Karpas-422 (cell line): ENCODE data around the gene LDLRAP1. TPM values are rescaled to one million over a fixed set of nuclear protein-coding genes. Genes with fewer than 3 reads are reported as not detected.
A peak's percentile ranks its signal among the peaks of the same experiment; 100 is the strongest.

Experiments
- DNase-seq: peaks from one replicate; pipeline ENCODE4 v3.0.0-alpha.2; 2015
- H2AFZ ChIP-seq: fragments of 200-600 bp; sonication (generic); 2 replicates; pipeline ENCODE4 v1.6.1; 2014; ENCODE audit warnings: antibody characterized with exemption, low read length, mixed read lengths
- H3K27ac ChIP-seq: fragments of 200-600 bp; sonication (generic); 2 replicates; pipeline ENCODE4 v1.5.1; 2014; ENCODE audit warnings: mild to moderate bottlenecking, low read length, moderate library complexity
- H3K27me3 ChIP-seq: fragments of 200-600 bp; sonication (generic); 2 replicates; pipeline ENCODE4 v1.6.1; 2014; ENCODE audit warnings: low read length, mixed read lengths
- H3K36me3 ChIP-seq: fragments of 200-600 bp; sonication (generic); 2 replicates; pipeline ENCODE4 v1.6.1; 2014; ENCODE audit warnings: low read length, mixed read lengths; ENCODE audit not compliant: insufficient read depth
- H3K4me1 ChIP-seq: fragments of 200-600 bp; sonication (generic); 2 replicates; pipeline ENCODE4 v1.6.1; 2014; ENCODE audit warnings: mild to moderate bottlenecking, low read length, mixed read lengths
- H3K4me2 ChIP-seq: fragments of 200-600 bp; sonication (generic); 2 replicates; pipeline ENCODE4 v1.6.1; 2014; ENCODE audit warnings: low read length, low read depth, mild to moderate bottlenecking; ENCODE audit not compliant: poor library complexity, severe bottlenecking
- H3K4me3 ChIP-seq: fragments of 200-600 bp; sonication (generic); 2 replicates; pipeline ENCODE4 v1.5.1; 2014; ENCODE audit warnings: mild to moderate bottlenecking, antibody characterized with exemption, low read length, mixed read lengths
- H3K79me2 ChIP-seq: fragments of 200-600 bp; sonication (generic); 2 replicates; pipeline ENCODE4 v1.6.1; 2014; ENCODE audit warnings: mild to moderate bottlenecking, low read length, mixed read lengths
- H3K9ac ChIP-seq: fragments of 200-600 bp; sonication (generic); 2 replicates; pipeline ENCODE4 v1.6.0; 2014; ENCODE audit warnings: low read length
- H3K9me2 ChIP-seq: fragments of 200-600 bp; sonication (generic), shearing (Covaris generic); replicated peaks from 2 replicates; pipeline ENCODE4 v1.6.0; 2014; ENCODE audit warnings: mild to moderate bottlenecking, low read length, moderate library complexity; ENCODE audit not compliant: insufficient read depth
- H3K9me3 ChIP-seq: fragments of 300-700, 200-600 bp; sonication (generic); 2 replicates; pipeline ENCODE4 v1.6.1; 2014; ENCODE audit warnings: low read length, mixed read lengths
- H4K20me1 ChIP-seq: fragments of 200-600 bp; sonication (generic); 2 replicates; pipeline ENCODE4 v1.6.1; 2014; ENCODE audit warnings: mild to moderate bottlenecking, antibody characterized with exemption, low read length, low read depth; ENCODE audit not compliant: insufficient read depth
- total RNA-seq: library from RNA; depleted of rRNA; stranded (reverse); fragments of >200 nt; shearing (Covaris generic); gene quantifications from 2 replicates; pipeline ENCODE4 v1.2.3, GENCODE V29; 2014; ENCODE audit warnings: low replicate concordance

The LDLRAP1 gene
- total RNA-seq, 1 experiment from 2014 or later, result not detected

DNA sequence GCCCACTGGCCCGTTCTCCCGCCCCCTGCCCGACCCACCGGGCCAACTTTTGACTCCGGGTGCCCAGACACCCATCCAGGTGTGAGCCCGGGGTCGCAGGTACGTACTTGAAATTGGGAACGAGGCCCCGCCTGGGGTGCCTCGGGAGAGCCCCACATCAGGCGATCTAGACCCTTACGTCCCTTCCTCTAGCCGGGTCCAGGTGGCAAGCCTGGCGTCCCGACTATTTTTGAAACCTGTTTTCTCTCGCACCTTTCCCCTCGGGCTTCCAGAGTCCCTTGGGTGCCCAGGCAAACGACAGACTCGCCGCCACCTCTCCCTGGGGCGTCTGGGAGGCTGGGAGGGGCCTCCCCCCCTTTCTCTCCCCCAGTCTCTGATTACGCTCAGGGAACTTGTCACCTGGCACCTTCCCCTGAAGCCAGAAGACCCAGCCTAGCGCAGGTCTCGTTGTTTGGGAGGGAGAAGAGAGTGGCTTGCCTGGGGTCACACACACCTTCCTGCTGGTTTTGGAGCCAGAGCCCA, 898 bp downstream of the LDLRAP1 start:
- Histone ChIP-seq H3K27me3 (no peaks in the 10 kb centered on the region), H3K36me3 (no peaks in the 10 kb centered on the region), H3K27ac (no peak overlapping the region), H3K4me3 (no peak overlapping the region), H3K9ac (no peak overlapping the region), H4K20me1 (0 out of 2 replicates have a peak, but pooled peaks cover 4% of the 10 kb centered on the region), H2AFZ (no peak overlapping the region), H3K9me3 (no peaks in the 10 kb centered on the region), H3K79me2 (no peaks in the 10 kb centered on the region), H3K4me1 (peaks cover 9% of the 10 kb centered on the region), H3K4me2 (no peak overlapping the region), H3K9me2 (no peaks in the 10 kb centered on the region)
- no peak for DNase-seq

DNA sequence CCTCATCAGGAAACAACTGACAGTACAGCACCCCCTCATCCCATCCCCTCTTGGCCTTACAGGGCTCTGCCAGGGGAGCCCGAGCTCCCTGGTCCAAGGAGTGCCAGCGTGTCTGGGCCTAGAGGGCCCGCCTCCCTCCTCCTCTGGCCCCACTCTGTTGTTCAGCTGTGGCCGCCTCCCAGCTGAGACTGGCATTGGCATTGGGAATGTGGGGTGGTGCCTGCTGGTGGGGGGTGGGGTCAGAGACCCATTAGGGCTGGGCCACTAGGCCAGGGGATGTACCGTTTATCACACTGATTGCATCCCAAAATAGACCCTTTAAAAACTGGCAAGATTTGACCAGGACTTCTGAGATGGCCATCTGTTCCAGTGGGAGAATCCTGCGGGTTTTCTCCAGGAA, 1.4 kb downstream of the LDLRAP1 start:
- H3K9ac ChIP-seq, result no peak overlapping the region
- no peak overlapping the region for H3K4me3 ChIP-seq

DNA sequence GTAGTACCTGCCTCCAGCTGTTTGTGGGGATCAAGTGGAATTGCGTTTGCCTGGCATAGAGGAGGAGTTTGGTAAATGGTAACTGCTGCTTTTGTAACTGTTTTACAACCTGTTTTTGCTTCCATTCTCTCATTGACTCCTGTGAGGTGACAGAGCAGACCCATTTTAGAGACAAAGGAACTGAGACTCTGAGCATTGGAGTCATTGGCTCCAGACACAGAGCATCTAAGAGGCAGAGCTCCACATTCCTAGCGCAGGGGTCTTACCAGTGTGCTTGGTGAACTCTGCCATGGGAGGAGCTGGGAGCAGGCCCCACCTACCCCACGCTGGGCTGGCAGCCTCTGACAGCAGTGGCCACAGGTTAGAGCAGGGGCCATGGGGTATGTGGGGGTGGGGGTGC, 2.4 kb downstream of the LDLRAP1 start:
- no peaks in the 10 kb centered on the region for H3K9me2 ChIP-seq
- no peak overlapping the region for H3K4me3 ChIP-seq
- H3K9me3 ChIP-seq, result no peaks in the 10 kb centered on the region
- peaks cover 20% of the 10 kb centered on the region for H3K4me1 ChIP-seq
- no peaks in the 10 kb centered on the region for H3K36me3 ChIP-seq
- H3K9ac ChIP-seq, result no peak overlapping the region
- H3K27ac ChIP-seq, result no peak overlapping the region
- H4K20me1 ChIP-seq, result 0 out of 2 replicates have a peak, but pooled peaks cover 4% of the 10 kb centered on the region
- H2AFZ ChIP-seq, result no peak overlapping the region
- H3K4me2 ChIP-seq, result no peak overlapping the region
- H3K79me2 ChIP-seq, result no peaks in the 10 kb centered on the region
- no peaks in the 10 kb centered on the region for H3K27me3 ChIP-seq
- DNase-seq, result no peak

More for the DNA sequence above, 1.4 kb downstream of the LDLRAP1 start:
- H3K27me3 ChIP-seq, result no peaks in the 10 kb centered on the region
- H3K36me3 ChIP-seq, result no peaks in the 10 kb centered on the region
- no peak overlapping the region for H2AFZ ChIP-seq
- H3K27ac ChIP-seq, result no peak overlapping the region
- H3K79me2 ChIP-seq, result no peaks in the 10 kb centered on the region
- H3K4me1 ChIP-seq, result peaks cover 14% of the 10 kb centered on the region
- H4K20me1 ChIP-seq, result 0 out of 2 replicates have a peak, but pooled peaks cover 4% of the 10 kb centered on the region
- H3K4me2 ChIP-seq, result no peak overlapping the region
- H3K9me2 ChIP-seq, result no peaks in the 10 kb centered on the region
- DNase-seq, result no peak
- no peaks in the 10 kb centered on the region for H3K9me3 ChIP-seq

DNA sequence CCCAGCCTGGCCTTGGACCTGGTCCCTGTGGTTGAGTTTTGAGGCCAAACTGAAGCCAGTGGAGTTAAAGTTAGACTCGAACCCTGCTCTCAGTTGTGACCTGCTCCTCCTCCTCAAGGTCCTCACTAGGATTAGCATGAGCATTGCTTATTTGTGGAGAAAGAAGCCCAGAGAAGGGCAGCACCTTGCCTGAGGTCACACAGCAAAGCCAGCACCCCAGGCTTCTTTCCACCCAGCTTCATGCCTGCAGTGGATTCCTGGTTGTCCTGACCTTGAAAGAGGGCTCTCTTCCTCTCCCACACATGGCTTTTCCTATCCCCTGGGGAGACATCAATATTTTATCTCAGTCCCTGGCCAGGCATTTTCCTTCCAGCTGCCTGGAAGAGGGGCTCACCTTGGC, 2.8 kb downstream of the LDLRAP1 start:
- no peaks in the 10 kb centered on the region for H3K9me3 ChIP-seq
- no peak overlapping the region for H3K4me3 ChIP-seq
- no peak overlapping the region for H2AFZ ChIP-seq
- no peak for DNase-seq
- H4K20me1 ChIP-seq, result 0 out of 2 replicates have a peak, but pooled peaks cover 4% of the 10 kb centered on the region
- no peak overlapping the region for H3K27ac ChIP-seq
- no peaks in the 10 kb centered on the region for H3K9me2 ChIP-seq
- H3K9ac ChIP-seq, result no peak overlapping the region
- no peaks in the 10 kb centered on the region for H3K36me3 ChIP-seq
- H3K4me1 ChIP-seq, result peaks cover 20% of the 10 kb centered on the region
- no peak overlapping the region for H3K4me2 ChIP-seq
- no peaks in the 10 kb centered on the region for H3K27me3 ChIP-seq
- no peaks in the 10 kb centered on the region for H3K79me2 ChIP-seq

DNA sequence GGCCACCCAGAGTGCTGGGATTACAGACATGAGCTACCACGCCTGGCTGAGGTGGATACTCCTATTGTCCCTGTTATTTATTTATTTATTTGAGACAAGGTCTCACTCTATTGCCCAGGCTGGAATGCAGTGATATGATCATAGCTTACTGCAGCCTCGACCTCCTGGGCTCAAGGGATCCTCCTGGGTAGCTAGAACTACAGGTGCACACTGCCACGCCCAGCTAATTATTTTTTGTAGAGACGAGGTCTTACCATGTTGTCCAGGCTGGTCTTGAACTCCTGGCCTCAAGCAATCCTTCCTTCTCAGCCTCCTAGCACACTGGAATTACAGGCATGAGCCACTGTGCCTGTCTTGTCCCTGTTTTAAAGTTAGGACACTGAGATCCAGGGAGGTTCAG, 5.2 kb downstream of the LDLRAP1 start:
- DNase-seq, result no peak
- no peak overlapping the region for H3K4me3 ChIP-seq
- H3K79me2 ChIP-seq, result no peaks in the 10 kb centered on the region
- H4K20me1 ChIP-seq, result no peaks in the 10 kb centered on the region
- no peaks in the 10 kb centered on the region for H3K9me3 ChIP-seq
- H3K4me1 ChIP-seq, result peaks cover 20% of the 10 kb centered on the region
- no peak overlapping the region for H3K9ac ChIP-seq
- no peaks in the 10 kb centered on the region for H3K27me3 ChIP-seq
- no peaks in the 10 kb centered on the region for H3K36me3 ChIP-seq
- no peak overlapping the region for H3K27ac ChIP-seq
- H3K9me2 ChIP-seq, result no peaks in the 10 kb centered on the region
- H2AFZ ChIP-seq, result no peak overlapping the region
- peak overlapping the region; percentile 38 for H3K4me2 ChIP-seq

DNA sequence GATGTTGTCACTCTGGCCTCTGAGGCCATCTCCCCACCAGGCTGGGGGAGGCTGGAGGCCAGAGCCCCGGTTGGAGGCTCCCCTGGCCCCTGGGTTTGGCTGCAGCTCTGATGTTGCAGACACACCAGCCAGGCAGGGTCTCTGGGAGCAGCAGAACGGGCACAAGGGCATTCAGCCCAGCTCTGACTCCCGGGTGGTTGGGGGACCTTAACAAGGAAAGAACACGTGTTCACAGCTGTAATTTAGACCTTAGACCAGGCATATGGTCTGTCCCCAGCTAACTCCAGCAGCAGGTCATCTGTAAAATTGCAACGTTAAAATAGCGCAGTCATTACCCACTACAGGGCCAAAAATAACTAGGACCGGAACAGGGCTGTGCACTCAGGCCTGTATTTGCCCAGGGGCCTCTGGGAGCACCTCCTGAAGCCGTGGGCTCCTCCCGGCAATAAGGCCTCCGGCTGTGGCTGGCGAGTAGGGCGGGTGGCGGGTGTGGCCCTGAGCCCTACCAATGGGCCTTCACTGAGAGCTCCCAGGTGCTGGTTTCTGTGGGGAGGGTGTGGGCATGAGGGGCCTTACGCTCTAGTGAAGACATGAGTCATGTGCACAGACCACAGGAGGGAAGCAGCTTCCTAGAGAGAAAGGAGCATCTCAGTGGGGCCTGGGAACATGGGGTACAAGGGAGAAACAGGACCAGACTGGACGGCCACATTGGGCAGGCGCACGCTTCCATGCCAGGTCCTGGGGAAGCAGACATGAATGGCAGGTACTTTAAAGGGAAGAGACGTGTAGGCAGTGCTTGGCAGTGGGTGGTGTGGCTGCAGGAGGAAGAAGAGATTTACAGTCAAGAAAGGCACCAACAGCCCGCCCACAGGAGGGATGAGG, 6.1 kb downstream of the LDLRAP1 start:
- Histone ChIP-seq H3K27me3 (no peaks in the 10 kb centered on the region), H3K4me2 (peak overlapping the region; percentile 38), H3K9me3 (no peaks in the 10 kb centered on the region), H3K4me1 (peaks cover 20% of the 10 kb centered on the region), H2AFZ (no peak overlapping the region), H4K20me1 (no peaks in the 10 kb centered on the region), H3K27ac (no peak overlapping the region), H3K9ac (no peak overlapping the region), H3K79me2 (no peaks in the 10 kb centered on the region), H3K36me3 (no peaks in the 10 kb centered on the region), H3K4me3 (0 out of 2 replicates have a peak overlapping the region, but pooled peaks have one; percentile 8), H3K9me2 (no peaks in the 10 kb centered on the region)
- DNase-seq, result peak; percentile 80

DNA sequence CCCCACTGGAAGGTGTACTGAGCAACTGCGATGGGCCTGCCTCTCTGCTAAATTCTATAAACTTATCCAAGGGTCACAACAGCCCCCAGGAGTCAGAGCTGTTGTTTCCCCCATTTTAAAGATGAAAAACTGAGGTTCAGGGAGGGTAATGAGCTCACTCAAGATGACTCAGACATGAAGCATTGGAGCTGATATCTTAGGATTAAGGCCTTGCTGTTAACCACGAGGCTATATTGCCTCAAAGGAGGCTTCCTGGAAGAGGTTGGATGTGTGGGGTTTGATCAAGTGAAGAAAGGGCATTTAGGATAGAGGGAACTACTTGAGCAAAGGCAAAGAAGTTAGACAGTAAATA, 6.7 kb downstream of the LDLRAP1 start:
- H3K79me2 ChIP-seq, result no peaks in the 10 kb centered on the region
- H2AFZ ChIP-seq, result no peak overlapping the region
- DNase-seq, result no peak
- no peaks in the 10 kb centered on the region for H3K36me3 ChIP-seq
- H3K9me2 ChIP-seq, result no peaks in the 10 kb centered on the region
- no peaks in the 10 kb centered on the region for H3K9me3 ChIP-seq
- peak overlapping the region; percentile 38 for H3K4me2 ChIP-seq
- H4K20me1 ChIP-seq, result no peaks in the 10 kb centered on the region
- peaks cover 20% of the 10 kb centered on the region for H3K4me1 ChIP-seq
- no peak overlapping the region for H3K9ac ChIP-seq
- no peak overlapping the region for H3K4me3 ChIP-seq
- no peak overlapping the region for H3K27ac ChIP-seq
- H3K27me3 ChIP-seq, result no peaks in the 10 kb centered on the region

DNA sequence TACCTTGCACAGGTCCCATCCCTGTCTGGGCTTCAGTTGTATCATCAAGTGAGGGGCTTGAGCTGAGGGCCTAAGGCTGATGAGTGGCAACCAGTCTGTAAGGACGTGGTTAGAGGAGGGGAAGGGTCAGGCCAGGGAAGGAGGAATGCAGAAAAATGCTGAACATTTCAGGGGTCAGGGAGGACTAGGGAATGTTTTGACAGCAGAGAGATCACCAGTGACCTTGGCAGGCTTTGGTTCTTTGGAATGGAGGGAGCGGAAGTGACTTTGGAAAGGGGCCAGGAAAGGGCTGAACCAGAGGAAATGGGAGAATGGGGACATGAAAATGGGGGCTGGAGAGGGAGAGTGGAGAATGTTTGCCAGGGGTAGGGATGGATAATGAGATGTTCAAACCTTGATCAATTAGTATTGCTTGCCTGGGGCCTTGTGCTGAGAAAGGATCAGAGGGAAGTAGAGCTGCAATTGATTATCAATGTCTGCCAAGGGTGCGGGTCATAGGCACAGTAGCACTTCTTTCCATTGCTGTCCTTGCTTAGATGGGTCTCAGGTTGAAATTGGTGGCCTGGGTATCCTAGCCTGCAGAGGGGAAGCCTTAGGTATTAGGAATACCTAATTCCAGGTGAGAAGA, 7.4 kb downstream of the LDLRAP1 start:
- H3K79me2 ChIP-seq, result no peaks in the 10 kb centered on the region
- no peak overlapping the region for H3K4me3 ChIP-seq
- DNase-seq, result no peak
- peaks cover 20% of the 10 kb centered on the region for H3K4me1 ChIP-seq
- H3K4me2 ChIP-seq, result no peak overlapping the region
- no peak overlapping the region for H3K27ac ChIP-seq
- H4K20me1 ChIP-seq, result no peaks in the 10 kb centered on the region
- H3K27me3 ChIP-seq, result no peaks in the 10 kb centered on the region
- H2AFZ ChIP-seq, result no peak overlapping the region
- no peaks in the 10 kb centered on the region for H3K9me2 ChIP-seq
- H3K9me3 ChIP-seq, result no peaks in the 10 kb centered on the region
- no peaks in the 10 kb centered on the region for H3K36me3 ChIP-seq
- H3K9ac ChIP-seq, result no peak overlapping the region
